Effector CD8-positive, alpha-beta T cell (primary cell): ENCODE measurements around the gene CLDN24.

Experiments used
- DNase-seq: peaks from one replicate; lab custom pipeline; 2025; lab: John Stamatoyannopoulos, UW

Gene CLDN24

GRCh38 chr4:183284258-183284785, 37.9 kb downstream of the CLDN24 start:
- DNase-seq, result no peak

- DNase-seq, result no peak
Observed at GRCh38 chr4:183276106-183276505, 46.1 kb downstream of the CLDN24 start.

DNA sequence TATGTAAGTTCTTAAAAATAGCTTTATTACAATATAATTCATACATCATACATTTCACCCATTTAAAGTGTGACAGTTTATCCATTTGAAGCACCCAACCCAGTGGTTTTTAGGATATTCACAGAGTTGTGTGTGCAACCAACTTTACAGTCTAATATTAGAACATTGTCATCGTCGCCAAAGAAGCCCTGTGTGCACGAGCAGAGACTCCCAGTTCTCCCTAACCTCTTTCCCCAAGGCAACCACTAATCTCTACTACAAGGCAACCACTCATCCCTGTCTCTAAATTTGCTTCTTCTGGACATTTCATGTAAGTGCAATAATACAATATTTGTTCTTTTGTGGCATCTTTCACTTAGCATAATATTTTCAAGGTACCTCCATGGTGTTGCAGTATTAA, 49.8 kb downstream of the CLDN24 start:
- no peak for DNase-seq
